ENCODE results near the gene NTHL1.

Gene NTHL1

DNA sequence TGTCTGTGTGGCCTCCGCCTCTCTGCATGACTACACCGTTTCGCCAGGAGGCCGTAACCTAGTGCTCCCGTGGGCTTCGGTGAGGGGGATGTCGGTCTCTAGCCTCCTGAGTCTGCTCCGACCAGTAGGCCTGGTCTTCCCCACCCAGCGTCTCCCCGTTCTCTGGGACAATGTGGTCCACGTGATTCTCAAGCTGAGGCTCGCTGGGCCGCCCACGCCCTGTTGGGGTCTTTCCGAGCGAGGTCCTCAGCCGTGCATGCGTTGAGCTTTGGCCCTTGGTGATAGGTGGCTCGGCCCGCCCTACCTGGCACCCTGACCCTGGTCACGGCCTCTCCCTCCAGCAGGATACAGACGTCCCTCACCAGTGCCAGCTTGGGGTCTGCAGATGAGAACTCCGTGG, 31.1 kb upstream of the NTHL1 start:
- TF ChIP-seq, protein P1, sequence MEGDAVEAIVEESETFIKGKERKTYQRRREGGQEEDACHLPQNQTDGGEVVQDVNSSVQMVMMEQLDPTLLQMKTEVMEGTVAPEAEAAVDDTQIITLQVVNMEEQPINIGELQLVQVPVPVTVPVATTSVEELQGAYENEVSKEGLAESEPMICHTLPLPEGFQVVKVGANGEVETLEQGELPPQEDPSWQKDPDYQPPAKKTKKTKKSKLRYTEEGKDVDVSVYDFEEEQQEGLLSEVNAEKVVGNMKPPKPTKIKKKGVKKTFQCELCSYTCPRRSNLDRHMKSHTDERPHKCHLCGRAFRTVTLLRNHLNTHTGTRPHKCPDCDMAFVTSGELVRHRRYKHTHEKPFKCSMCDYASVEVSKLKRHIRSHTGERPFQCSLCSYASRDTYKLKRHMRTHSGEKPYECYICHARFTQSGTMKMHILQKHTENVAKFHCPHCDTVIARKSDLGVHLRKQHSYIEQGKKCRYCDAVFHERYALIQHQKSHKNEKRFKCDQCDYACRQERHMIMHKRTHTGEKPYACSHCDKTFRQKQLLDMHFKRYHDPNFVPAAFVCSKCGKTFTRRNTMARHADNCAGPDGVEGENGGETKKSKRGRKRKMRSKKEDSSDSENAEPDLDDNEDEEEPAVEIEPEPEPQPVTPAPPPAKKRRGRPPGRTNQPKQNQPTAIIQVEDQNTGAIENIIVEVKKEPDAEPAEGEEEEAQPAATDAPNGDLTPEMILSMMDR (IDR thresholded peaks at IDR 0.05), result no peak
- no peaks in the 10 kb centered on the region for H3K4me1 ChIP-seq (ENCODE audit: control insufficient read depth in 1 of 2, insufficient read depth in 1 of 2, low read depth in 1 of 2, low read length in 1 of 2)
- no peak overlapping the region for H3K27ac ChIP-seq
- no peaks in the 10 kb centered on the region for H3K9me3 ChIP-seq
- H3K27me3 ChIP-seq, result no peaks in the 10 kb centered on the region
- peaks cover 99% of the 10 kb centered on the region for H3K36me3 ChIP-seq
- H3K4me3 ChIP-seq (ENCODE audit: low read depth in 1 of 2, low read length in 1 of 2), result no peak overlapping the region

GRCh38 chr16:2078096-2078495, 30.5 kb upstream of the NTHL1 start:
- no peaks in the 10 kb centered on the region for H3K27me3 ChIP-seq
- no peak overlapping the region for H3K27ac ChIP-seq
- H3K4me1 ChIP-seq (ENCODE audit: control insufficient read depth in 1 of 2, insufficient read depth in 1 of 2, low read depth in 1 of 2, low read length in 1 of 2), result no peaks in the 10 kb centered on the region
- TF ChIP-seq, protein P1 (IDR thresholded peaks at IDR 0.05), result no peak
- H3K9me3 ChIP-seq, result no peaks in the 10 kb centered on the region
- peaks cover 99% of the 10 kb centered on the region for H3K36me3 ChIP-seq
- no peak overlapping the region for H3K4me3 ChIP-seq (ENCODE audit: low read depth in 1 of 2, low read length in 1 of 2)

DNA sequence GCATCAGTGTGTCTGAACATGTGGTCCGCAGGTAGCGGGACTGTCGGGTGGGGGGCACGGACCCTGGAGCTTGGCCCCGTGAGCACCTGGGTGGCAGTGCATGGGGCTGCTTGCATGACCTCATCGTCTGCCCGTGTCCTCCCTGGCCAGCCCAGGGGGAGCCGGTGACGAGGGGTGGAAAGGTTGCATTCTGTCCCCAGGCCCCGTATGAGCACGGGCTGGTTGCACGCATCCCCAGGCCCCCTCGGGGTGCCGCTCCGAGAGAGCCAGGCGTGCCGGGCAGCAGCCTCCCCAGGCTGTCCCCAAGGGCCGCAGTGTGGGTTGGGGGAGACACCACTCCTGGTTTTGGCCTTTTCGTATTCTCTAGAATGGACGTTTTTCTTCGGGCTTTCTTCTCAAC, 30.1 kb upstream of the NTHL1 start:
- H3K4me1 ChIP-seq (ENCODE audit: control insufficient read depth in 1 of 2, insufficient read depth in 1 of 2, low read depth in 1 of 2, low read length in 1 of 2), result no peaks in the 10 kb centered on the region
- H3K27me3 ChIP-seq, result no peaks in the 10 kb centered on the region
- peaks cover 99% of the 10 kb centered on the region for H3K36me3 ChIP-seq
- H3K4me3 ChIP-seq (ENCODE audit: low read depth in 1 of 2, low read length in 1 of 2), result no peak overlapping the region
- no peak overlapping the region for H3K27ac ChIP-seq
- TF ChIP-seq, protein P1 (IDR thresholded peaks at IDR 0.05), result no peak
- H3K9me3 ChIP-seq, result no peaks in the 10 kb centered on the region

DNA sequence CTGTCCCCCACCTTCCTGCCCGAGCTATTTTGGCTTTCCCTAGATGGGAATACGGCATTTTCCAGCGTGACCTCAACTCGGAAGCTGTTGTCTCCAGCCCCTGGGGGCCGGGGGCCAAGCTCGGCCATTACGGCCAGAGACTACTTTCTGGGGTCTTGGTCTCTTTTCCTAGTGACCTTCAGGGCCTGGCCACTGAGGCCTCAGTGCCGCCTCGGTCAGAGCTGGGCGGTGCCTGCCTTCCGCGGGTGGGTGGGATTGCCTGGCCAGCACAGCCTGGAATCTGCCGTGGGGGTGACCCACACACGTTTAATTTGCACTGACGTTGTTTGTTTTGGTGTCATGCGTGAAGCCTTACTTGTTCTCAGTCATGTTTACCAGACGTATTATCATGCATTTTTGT, 29.4 kb upstream of the NTHL1 start:
- peaks cover 99% of the 10 kb centered on the region for H3K36me3 ChIP-seq
- TF ChIP-seq, protein P1 (IDR thresholded peaks at IDR 0.05), result no peak

GRCh38 chr16:2076072-2076865, 28.6 kb upstream of the NTHL1 start:
- Histone ChIP-seq H3K4me1 (ENCODE audit: control insufficient read depth in 1 of 2, insufficient read depth in 1 of 2, low read depth in 1 of 2, low read length in 1 of 2) (peaks cover 0 to 4% of the 10 kb centered on the region in 2 experiments), H3K4me3 (ENCODE audit: low read depth in 1 of 2, low read length in 1 of 2) (no peak overlapping the region), H3K9me3 (no peaks in the 10 kb centered on the region), H3K27me3 (no peaks in the 10 kb centered on the region), H3K27ac (no peak overlapping the region), H3K36me3 (peaks cover 99% of the 10 kb centered on the region)
- TF ChIP-seq, protein P1 (IDR thresholded peaks at IDR 0.05), result no peak

More for the DNA sequence above, 29.4 kb upstream of the NTHL1 start:
- no peaks in the 10 kb centered on the region for H3K4me1 ChIP-seq (ENCODE audit: control insufficient read depth in 1 of 2, insufficient read depth in 1 of 2, low read depth in 1 of 2, low read length in 1 of 2)
- H3K27me3 ChIP-seq, result no peaks in the 10 kb centered on the region
- no peak overlapping the region for H3K27ac ChIP-seq
- H3K4me3 ChIP-seq (ENCODE audit: low read depth in 1 of 2, low read length in 1 of 2), result no peak overlapping the region
- no peaks in the 10 kb centered on the region for H3K9me3 ChIP-seq

Data from neutrophil (primary cell).